ENCODE data around the gene SUSD2. TPM values are rescaled to one million over a fixed set of nuclear protein-coding genes. Genes with fewer than 3 reads are reported as not detected.
"Not testable (repeated sequence)": the region's sequence is repeated elsewhere in the genome, so short reads cannot be mapped to it uniquely, and the experiment has no call there.

SUSD2 gene
- total RNA-seq, 1 donor from 2014 or later: 3.2 TPM

GRCh38 chr22:24236656-24237055 is 55.4 kb downstream of the SUSD2 start:
- Histone ChIP-seq H3K9me3 (replicated peaks) (no peaks in the 10 kb centered on the region), H3K4me1 (peaks cover 3% of the 10 kb centered on the region), H3K27ac (replicated peaks) (no peak overlapping the region), H3K36me3 (no peaks in the 10 kb centered on the region), H3K4me3 (no peak overlapping the region), H3K27me3 (ENCODE audit: low read depth) (no peaks in the 10 kb centered on the region)
- intact Hi-C loops (cut with micrococcal nuclease): no loop called here
- TF ChIP-seq CTCF (IDR thresholded peaks at IDR 0.05; ENCODE audit: borderline replicate concordance): no peak
- no peak for DNase-seq

GRCh38 chr22:24238101-24238694 is 56.9 kb downstream of the SUSD2 start:
- peaks cover 13% of the 10 kb centered on the region for H3K4me1 ChIP-seq
- DNase-seq; H3K36me3 ChIP-seq; intact Hi-C loops (cut with micrococcal nuclease); H3K9me3 ChIP-seq (replicated peaks); H3K27me3 ChIP-seq (ENCODE audit: low read depth); H3K4me3 ChIP-seq; H3K27ac ChIP-seq (replicated peaks): not testable (repeated sequence)

Other genes starting within 250 kb of the SUSD2 start
- 4.9 TPM for gene GSTT2B, start 220.3 kb upstream of the SUSD2 start, total RNA-seq
- 1.5 TPM for gene DDTL, start 214.6 kb upstream of the SUSD2 start, total RNA-seq
- 157 TPM for gene DDT, start 207.0 kb upstream of the SUSD2 start, total RNA-seq
- 0.66 TPM for gene GSTT2, start 201.4 kb upstream of the SUSD2 start, total RNA-seq
- not detected for gene GSTT4, start 176.0 kb upstream of the SUSD2 start, total RNA-seq
- 46.9 TPM for gene CABIN1, start 170.2 kb upstream of the SUSD2 start, total RNA-seq
- 21.1 TPM for gene GGT5, start 63.6 kb downstream of the SUSD2 start, total RNA-seq
- 51.9 TPM for gene SPECC1L, start 89.3 kb downstream of the SUSD2 start, total RNA-seq
- 3.6 TPM for gene ADORA2A, start 246.1 kb downstream of the SUSD2 start, total RNA-seq